Epidermal melanocyte (primary cell): ENCODE data around the gene TTC7B.

Experiments
- DNase-seq: peaks from one replicate; pipeline ENCODE4 v3.0.0; 2011; ENCODE audit warnings: low spot score; ENCODE audit not compliant: insufficient read length

The TTC7B gene

GRCh38 chr14:90603336-90603735 lies 212.9 kb downstream of the TTC7B start:
- no peak for DNase-seq

DNA sequence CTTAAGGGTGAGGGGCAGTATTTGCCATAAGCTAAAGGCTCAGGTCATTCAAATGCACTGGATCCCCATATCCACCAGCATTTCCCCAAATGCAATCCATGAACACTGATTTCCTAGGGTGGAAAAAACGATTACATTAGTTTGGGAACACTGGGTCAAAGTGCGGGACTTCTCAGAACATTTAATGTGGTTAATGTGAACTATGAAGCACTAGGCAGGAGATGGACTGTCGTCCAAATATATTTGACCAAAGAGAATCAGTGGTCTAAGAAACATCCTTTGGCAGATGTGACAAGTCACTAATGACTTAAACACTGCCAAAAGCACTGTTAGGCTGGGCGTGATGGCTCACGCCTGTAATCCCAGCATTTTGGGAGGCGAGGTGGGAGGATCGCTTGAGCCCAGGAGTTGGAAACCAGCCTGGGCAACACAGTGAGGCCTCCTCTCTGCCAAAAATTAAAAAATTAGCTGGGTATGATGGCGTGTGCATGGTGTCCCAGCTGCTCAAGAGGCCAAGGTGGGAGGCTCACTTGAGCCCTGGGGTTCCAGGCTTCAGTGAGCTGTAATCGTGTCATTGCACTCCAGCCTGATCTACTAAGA lies 214.0 kb downstream of the TTC7B start:
- DNase-seq, result no peak

DNA sequence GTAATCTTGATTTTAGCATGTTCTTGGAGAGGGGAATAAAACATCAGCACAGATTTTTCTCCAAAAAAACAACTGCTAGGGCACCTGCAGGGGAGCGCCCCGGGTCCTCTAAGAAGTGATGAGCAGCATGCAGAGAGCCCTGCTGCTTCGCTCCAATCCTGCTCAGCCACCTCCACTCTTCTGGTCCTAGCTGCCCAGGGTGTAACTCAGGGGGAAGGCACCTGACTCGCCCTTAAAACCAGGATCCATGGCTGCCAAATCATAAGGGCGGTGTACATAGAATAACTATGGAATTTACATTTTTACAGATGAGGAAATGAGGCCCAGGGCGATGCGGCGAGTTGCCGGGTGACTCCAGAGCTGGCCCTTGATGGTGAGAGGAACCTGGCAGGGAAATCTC lies 214.7 kb downstream of the TTC7B start:
- DNase-seq, result no peak

- no peak for DNase-seq
These were observed 215.6 kb downstream of the TTC7B start for GRCh38 chr14:90600619-90601018.

GRCh38 chr14:90599748-90600507 lies 216.3 kb downstream of the TTC7B start:
- no peak for DNase-seq

DNA sequence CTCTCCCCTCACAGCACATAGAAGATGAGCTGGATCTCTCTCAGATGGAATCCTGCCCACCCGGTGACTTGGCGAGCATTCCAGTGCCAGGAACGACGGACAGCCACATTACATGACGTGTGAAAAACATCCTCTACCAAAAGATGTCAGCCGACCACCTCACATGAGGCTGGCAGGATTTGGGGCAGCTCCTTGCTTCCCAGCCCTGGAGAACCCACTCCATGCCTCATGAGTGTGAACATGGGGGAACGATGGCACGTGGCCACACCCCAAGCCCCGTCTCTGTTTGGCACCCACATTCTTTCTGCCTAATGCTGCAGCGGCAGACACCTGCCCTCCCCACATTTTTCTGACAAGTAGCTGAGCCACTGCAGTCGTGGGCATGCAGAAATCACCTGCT lies 216.9 kb downstream of the TTC7B start:
- no peak for DNase-seq

- DNase-seq, result no peak
These were observed 218.3 kb downstream of the TTC7B start for GRCh38 chr14:90597961-90598360.

DNA sequence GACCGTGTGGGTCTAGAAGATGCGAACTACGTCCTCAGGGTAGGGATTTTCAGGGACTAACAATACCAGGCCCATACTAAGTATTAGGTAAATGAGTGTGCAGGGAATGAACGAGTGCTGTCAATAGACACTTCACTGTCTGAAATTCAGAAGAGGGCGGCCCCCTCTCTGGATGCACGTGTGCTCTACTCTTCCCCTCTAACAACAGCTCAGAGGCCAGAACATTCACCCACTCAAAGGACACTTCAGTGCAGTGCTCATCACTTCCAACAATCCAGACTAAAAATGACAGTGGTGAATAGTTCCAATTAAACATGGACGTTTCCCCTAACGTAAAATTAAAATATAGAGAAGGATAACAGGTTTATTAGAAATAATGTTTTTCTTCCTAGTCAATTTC lies 219.5 kb downstream of the TTC7B start:
- no peak for DNase-seq

DNA sequence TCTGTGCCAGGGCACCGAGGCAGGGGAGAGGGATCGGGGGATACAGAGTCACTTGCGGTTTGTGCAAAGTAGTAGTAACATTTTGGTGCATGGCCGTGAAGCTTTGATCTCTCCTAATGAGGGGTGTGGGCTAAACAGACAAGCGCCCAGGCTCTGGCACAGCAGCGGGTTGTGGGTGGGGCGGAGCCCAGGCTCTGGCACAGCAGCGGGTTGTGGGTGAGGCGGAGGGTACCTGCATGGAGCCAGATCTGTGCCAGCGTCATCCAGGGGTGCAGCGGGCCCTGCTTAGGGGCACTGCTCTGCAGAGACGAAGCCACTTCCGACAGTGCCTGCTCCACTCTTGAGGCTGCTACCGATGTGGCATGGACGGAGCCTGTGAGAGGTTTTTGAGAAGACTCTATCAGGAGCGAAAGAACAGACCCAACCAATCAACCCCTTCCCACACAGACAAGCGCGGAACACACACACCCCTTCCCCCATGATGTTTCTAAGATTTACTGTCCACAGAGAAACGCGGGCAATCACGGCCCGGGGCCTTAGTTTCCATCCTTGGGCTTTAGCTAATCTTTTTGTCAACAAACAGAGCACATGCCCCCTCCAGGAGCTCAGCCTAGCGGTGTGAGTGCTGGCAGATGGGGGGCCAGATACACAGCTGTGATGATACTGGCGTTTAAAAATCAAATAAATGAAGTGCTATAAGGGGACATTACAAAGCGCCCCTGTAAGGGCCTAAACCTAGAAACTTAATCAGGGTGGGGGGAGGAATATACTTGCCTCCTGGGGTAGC lies 222.8 kb downstream of the TTC7B start:
- DNase-seq, result no peak

DNA sequence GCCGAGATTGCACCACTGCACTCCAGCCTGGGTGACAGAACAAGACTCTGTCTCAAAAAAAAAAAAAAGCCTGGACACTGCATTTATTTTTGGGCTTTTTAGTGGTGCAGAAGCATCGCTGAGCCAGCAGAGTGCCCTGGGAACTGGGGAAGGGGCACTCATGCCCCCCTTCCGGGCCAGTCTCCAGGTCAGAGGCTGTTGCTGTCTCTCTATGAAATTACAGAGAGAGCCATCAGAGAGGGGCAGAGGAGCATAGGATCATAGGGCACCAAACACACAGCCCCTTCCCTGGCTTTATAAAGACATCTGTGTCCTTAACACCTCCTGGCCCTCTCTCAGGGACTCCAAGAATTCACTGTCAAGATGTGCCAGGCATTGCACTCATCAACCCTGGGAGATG lies 223.6 kb downstream of the TTC7B start:
- DNase-seq, result no peak

- DNase-seq, result no peak
These were observed 228.3 kb downstream of the TTC7B start for GRCh38 chr14:90587918-90588317.

DNA sequence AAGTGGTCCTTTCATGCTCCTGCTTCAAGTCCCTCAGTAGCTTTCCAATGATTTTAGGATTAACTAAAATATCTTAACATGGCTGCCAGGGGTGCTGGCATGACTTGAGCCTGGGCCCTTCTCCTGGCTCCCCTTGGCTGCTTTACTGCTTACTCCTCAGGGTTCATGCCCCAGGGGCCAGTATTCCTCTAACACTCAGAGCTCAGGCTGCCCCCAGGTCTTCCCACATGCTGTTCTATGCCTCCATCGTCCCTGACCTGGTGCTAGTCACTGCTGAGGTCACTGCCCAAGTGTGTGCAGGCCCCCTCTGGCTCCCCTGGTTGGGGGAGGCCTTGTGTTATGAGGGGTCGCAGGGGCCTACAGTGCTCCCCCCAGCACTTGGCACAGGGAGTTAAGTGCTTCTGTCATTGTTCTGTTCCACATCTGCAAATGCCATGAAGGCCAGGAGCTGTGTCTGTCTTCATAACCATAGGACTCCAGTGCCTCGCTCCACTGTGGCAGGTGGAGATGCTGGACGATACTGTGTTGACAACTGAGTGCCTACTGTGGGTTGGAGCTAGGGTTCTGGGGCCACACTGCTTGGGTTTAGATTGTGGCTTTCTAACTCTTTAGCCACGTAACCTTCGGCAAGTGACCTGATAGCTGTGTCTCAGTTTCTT lies 228.8 kb downstream of the TTC7B start:
- DNase-seq, result no peak

DNA sequence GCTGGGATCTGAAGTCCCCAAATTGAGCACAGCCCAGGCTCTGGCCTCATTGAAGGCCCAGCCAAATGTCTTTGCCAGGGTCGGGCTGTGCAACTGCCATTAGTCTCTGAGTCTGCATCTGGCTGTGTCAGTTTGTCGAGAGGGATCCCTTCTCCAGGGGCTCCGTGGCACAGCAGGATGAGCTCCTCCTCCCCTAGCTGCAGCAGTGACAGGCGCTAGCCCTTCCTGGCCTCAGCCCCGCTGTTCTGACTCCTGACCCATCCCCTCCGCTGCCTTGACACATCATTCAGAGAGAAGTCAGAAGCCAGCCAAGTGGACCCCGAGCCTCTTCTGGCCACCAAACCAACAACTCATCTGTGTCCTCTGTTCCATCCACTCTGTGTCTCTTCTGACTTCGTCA lies 231.1 kb downstream of the TTC7B start:
- DNase-seq, result no peak

DNA sequence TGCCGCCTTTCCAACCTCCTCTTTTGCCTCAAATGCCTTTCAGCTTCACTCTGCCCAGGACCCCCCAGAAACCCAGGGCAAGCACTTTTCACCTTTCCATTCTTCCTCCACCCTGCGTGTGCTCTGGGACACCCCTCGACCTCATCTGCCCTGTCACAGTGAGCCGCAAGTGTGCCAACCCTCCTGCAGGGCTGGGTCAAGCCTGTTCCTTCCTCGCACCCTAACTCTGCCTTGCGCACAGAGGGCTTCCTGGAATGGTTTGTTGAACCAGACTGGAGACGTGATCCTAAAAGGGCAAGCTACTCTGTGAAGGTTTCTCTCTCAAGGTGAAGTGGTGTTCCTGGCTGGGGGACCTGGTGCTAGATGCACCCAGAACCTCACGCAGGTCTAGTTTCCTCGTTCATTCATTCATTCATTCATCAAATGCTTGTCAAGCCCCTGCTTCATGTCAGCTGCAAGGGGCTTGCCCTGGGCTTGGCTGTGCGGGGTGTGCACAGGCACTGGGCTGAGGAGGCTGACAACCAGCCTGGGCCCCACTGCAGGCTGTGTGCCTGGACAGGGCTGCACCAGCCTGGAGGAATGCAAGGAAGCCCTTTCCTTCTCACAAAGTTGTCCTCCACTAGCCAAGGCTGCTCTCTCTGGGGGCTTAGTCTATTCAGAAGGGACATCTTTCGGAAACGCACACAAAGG lies 232.2 kb downstream of the TTC7B start:
- no peak for DNase-seq

GRCh38 chr14:90583427-90583826 lies 232.8 kb downstream of the TTC7B start:
- no peak for DNase-seq

DNA sequence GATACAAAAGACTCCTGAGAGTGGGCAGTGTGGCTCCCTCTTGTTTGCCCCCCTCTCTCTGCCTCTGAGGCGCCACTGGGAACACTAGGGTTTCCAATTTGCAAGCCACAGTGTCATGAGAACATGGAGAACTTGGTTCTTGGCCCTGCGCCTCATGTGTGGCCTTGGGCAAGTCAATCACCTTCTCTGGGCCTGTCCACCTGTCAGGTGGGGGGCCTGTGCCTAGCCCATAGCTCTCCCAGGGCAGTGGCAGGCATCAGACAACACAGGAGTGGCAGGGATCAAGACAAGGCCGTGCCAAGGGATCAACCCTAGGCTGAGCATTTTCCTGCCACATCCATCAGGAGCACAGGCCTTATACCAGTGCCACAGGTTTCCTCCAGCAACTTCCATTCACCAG lies 234.1 kb downstream of the TTC7B start:
- no peak for DNase-seq

- no peak for DNase-seq
These were observed 234.5 kb downstream of the TTC7B start for GRCh38 chr14:90581745-90582144.

DNA sequence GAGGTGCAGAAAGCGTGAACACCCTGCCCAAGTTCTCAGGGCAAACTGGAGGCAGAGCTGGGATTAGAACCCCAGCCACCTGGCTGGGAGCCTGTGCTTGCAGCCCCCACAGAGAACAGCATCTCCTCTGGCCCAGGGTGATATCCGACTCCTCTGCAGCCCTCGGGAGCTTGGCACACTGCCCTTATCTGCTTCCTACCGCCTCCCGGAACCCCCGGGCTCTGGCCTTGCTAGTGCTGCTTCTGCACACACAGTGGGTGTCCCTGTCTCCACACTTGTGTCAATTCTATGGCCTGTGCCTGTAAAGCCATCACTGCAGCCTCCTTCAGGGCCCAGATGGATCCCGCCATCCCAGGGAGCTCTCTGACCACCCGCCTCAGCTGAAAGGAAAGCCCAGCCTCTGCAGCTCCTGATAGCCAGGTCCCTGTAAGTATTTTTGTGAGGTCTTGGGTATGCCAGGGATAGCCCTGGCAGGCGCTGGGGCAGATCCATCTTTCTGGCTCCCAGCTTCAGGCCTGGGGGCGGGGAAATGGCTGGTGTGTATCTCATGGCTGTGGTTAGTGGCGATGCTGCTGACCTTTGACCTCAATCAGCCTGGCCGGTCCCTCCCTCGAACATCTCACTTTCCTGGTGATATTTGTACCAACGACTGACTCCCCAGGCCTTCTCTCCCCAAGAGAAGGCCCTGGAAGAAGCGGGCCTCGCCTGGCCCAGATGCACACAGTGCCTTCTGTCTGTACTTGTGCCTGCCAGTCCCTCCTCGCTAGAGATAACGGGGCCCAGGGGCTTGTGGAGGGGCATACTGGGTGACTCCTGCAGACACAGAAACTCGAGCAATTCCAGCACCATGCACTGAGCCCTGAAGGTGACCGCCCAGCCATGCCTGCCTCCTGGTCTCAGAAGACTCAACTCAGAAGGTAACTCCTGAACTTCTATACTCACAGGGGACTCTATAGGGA lies 235.6 kb downstream of the TTC7B start:
- no peak for DNase-seq

- no peak for DNase-seq
These were observed 236.4 kb downstream of the TTC7B start for GRCh38 chr14:90579816-90580215.

GRCh38 chr14:90579088-90579487 lies 237.1 kb downstream of the TTC7B start:
- no peak for DNase-seq
